WTC11 (cell line): ENCODE measurements around the gene TRIM13. TPM values are rescaled to one million over a fixed set of nuclear protein-coding genes. Genes with fewer than 3 reads are reported as not detected.

Experiments
- ATAC-seq: fragments of 200-7000 bp; cut with Tn5 transposase; 2 replicates; pipeline ENCODE4 v1.10.0; 2021; ENCODE audit warnings: mild to moderate bottlenecking, moderate library complexity
- CTCF ChIA-PET: fragments of 300-600 bp; sonication (Branson Sonifier 250); formaldehyde crosslinking; loops from one replicate; lab custom pipeline; 2021; ENCODE audit warnings: antibody characterized with exemption; lab: Charles Lee
- POLR2A ChIA-PET: fragments of 350-600 bp; sonication (Branson Sonifier 250); formaldehyde crosslinking; loops from one replicate; lab custom pipeline; 2021; ENCODE audit warnings: antibody characterized with exemption; lab: Charles Lee
- DNase-seq: peaks from one replicate; pipeline ENCODE4 v3.0.0; 2021; ENCODE audit warnings: low spot score
- H3K27ac Mint-ChIP-seq: 2 replicates; pipeline ENCODE4 v1.8.0; 2021; ENCODE audit warnings: mixed read lengths
- H3K27me3 Mint-ChIP-seq: 2 replicates; pipeline ENCODE4 v1.8.0; 2021; ENCODE audit warnings: low read depth, mild to moderate bottlenecking, moderate library complexity, mixed read lengths
- H3K36me3 Mint-ChIP-seq: 2 replicates; pipeline ENCODE4 v1.8.0; 2021; ENCODE audit warnings: mixed read lengths
- H3K4me1 Mint-ChIP-seq: 2 replicates; pipeline ENCODE4 v1.8.0; 2022; ENCODE audit warnings: mixed read lengths
- H3K4me3 Mint-ChIP-seq: 2 replicates; pipeline ENCODE4 v1.8.0; 2021; ENCODE audit warnings: mild to moderate bottlenecking, moderate library complexity, mixed read lengths
- H3K9me3 Mint-ChIP-seq: 2 replicates; pipeline ENCODE4 v1.8.0; 2021; ENCODE audit warnings: mixed read lengths
- AFF4 ChIP-seq: sonication (generic); formaldehyde crosslinking; IDR thresholded peaks from 2 replicates; pipeline ENCODE4 v1.8.1; 2023; ENCODE audit warnings: mild to moderate bottlenecking, missing genetic modification reagents, borderline replicate concordance
- ARID4B ChIP-seq: sonication (generic); formaldehyde crosslinking; IDR thresholded peaks from 2 replicates; pipeline ENCODE4 v1.8.0; 2023; ENCODE audit warnings: missing genetic modification reagents, mild to moderate bottlenecking, borderline replicate concordance
- ATF2 ChIP-seq: sonication (generic); formaldehyde crosslinking; IDR thresholded peaks from 2 replicates; pipeline ENCODE4 v1.8.1; 2022; ENCODE audit warnings: low read depth, missing genetic modification reagents, borderline replicate concordance
- ATF6 ChIP-seq: sonication (generic); formaldehyde crosslinking; IDR thresholded peaks from 2 replicates; pipeline ENCODE4 v1.8.1; 2023; ENCODE audit warnings: mild to moderate bottlenecking, missing genetic modification reagents
- CDX4 ChIP-seq: fragments of 250-450 bp; sonication (Bioruptor Pico); IDR thresholded peaks from 2 replicates; pipeline ENCODE4 v1.9.0; 2021; ENCODE audit warnings: moderate library complexity, mild to moderate bottlenecking, inconsistent platforms, borderline replicate concordance
- GABPB1 ChIP-seq: sonication (generic); formaldehyde crosslinking; IDR thresholded peaks from 2 replicates; pipeline ENCODE4 v1.8.1; 2023; ENCODE audit warnings: mild to moderate bottlenecking, missing genetic modification reagents
- MAX ChIP-seq: sonication (generic); formaldehyde crosslinking; IDR thresholded peaks from 2 replicates; pipeline ENCODE4 v1.8.0; 2022; ENCODE audit warnings: mild to moderate bottlenecking, missing genetic modification reagents
- MXD4 ChIP-seq: fragments of 250-450 bp; sonication (Bioruptor Pico); IDR thresholded peaks from 2 replicates; pipeline ENCODE4 v1.8.0; 2021; ENCODE audit warnings: mild to moderate bottlenecking, moderate library complexity, borderline replicate concordance
- NR1H2 ChIP-seq: sonication (generic); formaldehyde crosslinking; IDR thresholded peaks from 2 replicates; pipeline ENCODE4 v1.9.0; 2021; ENCODE audit warnings: mild to moderate bottlenecking, moderate library complexity, missing genetic modification reagents
- RORB ChIP-seq: fragments of 250-450 bp; sonication (Bioruptor Pico); IDR thresholded peaks from 2 replicates; pipeline ENCODE4 v1.9.0; 2021; ENCODE audit warnings: mild to moderate bottlenecking
- TEAD4 ChIP-seq: sonication (generic); formaldehyde crosslinking; IDR thresholded peaks from 2 replicates; pipeline ENCODE4 v1.8.0; 2022; ENCODE audit warnings: mild to moderate bottlenecking, missing genetic modification reagents
- ZBTB43 ChIP-seq: sonication (generic); formaldehyde crosslinking; IDR thresholded peaks from 2 replicates; pipeline ENCODE4 v1.8.1; 2023; ENCODE audit warnings: mild to moderate bottlenecking, missing genetic modification reagents
- ZNF317 ChIP-seq: sonication (generic); formaldehyde crosslinking; IDR thresholded peaks from 2 replicates; pipeline ENCODE4 v1.8.1; 2023; ENCODE audit warnings: low read depth, mild to moderate bottlenecking, moderate library complexity, missing genetic modification reagents, borderline replicate concordance
- ZNF396 ChIP-seq: fragments of 250-450 bp; sonication (Bioruptor Pico); IDR thresholded peaks from 2 replicates; pipeline ENCODE4 v1.8.0; 2021; ENCODE audit warnings: mild to moderate bottlenecking, moderate library complexity, borderline replicate concordance
- total RNA-seq: library from RNA; stranded (reverse); gene quantifications from 3 replicates; pipeline ENCODE4 v1.2.3, GENCODE V29; 2021

TRIM13 gene
- total RNA-seq, 1 experiment from 2014 or later, result 27.5 TPM

GRCh38 chr13:50001287-50001686 lies 4.4 kb downstream of the TRIM13 start:
- DNase-seq, result no peak
- TF ChIP-seq MAX (CRISPR knock-in tag) (no peak), ATF6 (CRISPR knock-in tag) (no peak)
- Mint-ChIP-seq H3K4me3 (no peak overlapping the region), H3K27me3 (no peaks in the 10 kb centered on the region), H3K4me1 (peaks cover 23% of the 10 kb centered on the region), H3K36me3 (peaks cover 37% of the 10 kb centered on the region), H3K9me3 (no peaks in the 10 kb centered on the region), H3K27ac (no peak overlapping the region)
- POLR2A ChIA-PET, result no interaction called here
- CTCF ChIA-PET, result interaction anchor here (0.7 to 1.2 kb wide), 5 partner anchors 17 to 79 kb away, joined by 3 to 4 read pairs (median 3); partner anchors contain the start of gene SPRYD7
- no peak for ATAC-seq

- POLR2A ChIA-PET, result no interaction called here
- H3K36me3 Mint-ChIP-seq, result peaks cover 61% of the 10 kb centered on the region
- no peak overlapping the region for H3K4me3 Mint-ChIP-seq
- H3K4me1 Mint-ChIP-seq, result 0 out of 2 replicates have a peak, but pooled peaks cover 3% of the 10 kb centered on the region
- CTCF ChIA-PET, result no interaction called here
- H3K27ac Mint-ChIP-seq, result peak overlapping the region; percentile 78; the same call in 1 of the 2 replicates
- no peak for DNase-seq
- no peak for ATAC-seq
- H3K27me3 Mint-ChIP-seq, result no peaks in the 10 kb centered on the region
- H3K9me3 Mint-ChIP-seq, result no peaks in the 10 kb centered on the region
- TF ChIP-seq ZNF317, result no peak
- no peak for TF ChIP-seq NR1H2 (CRISPR knock-in tag)
- no peak for TF ChIP-seq ATF2 (CRISPR knock-in tag)
- TF ChIP-seq MXD4, result no peak
These were observed 9.7 kb downstream of the TRIM13 start for GRCh38 chr13:50006426-50007135.

- ChIA-PET CTCF (no interaction called here), POLR2A (interaction anchor here (0.6 to 1.8 kb wide), 3 partner anchors 14 to 69 kb away, joined by 3 to 6 read pairs (median 4); partner anchors contain the start of gene TRIM13)
- H3K36me3 Mint-ChIP-seq, result peaks cover 49% of the 10 kb centered on the region
- peak overlapping the region; percentile 37; the same call in 1 of the 2 replicates for H3K27ac Mint-ChIP-seq
- ATAC-seq (no peak), DNase-seq (no peak)
- no peaks in the 10 kb centered on the region for H3K9me3 Mint-ChIP-seq
- peaks cover 31% of the 10 kb centered on the region for H3K4me1 Mint-ChIP-seq
- no peaks in the 10 kb centered on the region for H3K27me3 Mint-ChIP-seq
- H3K4me3 Mint-ChIP-seq, result no peak overlapping the region
- TF ChIP-seq AFF4 (no peak), ZBTB43 (CRISPR knock-in tag) (no peak), RORB (no peak), ARID4B (CRISPR knock-in tag) (no peak), GABPB1 (CRISPR knock-in tag) (no peak), ZNF396 (CRISPR knock-in tag) (no peak), CDX4 (no peak), TEAD4 (no peak)
These were observed 14.6 kb downstream of the TRIM13 start for GRCh38 chr13:50011461-50011860.
